CD14-positive monocyte (primary cell): ENCODE data around the gene FRMPD1. TPM values are rescaled to one million over a fixed set of nuclear protein-coding genes. Genes with fewer than 3 reads are reported as not detected.

ENCODE experiments used
- DNase-seq, 3 donors: peaks; one replicate each; pipeline ENCODE4 v3.0.0-alpha.2; 2011 to 2022
- H2AFZ ChIP-seq: 2 replicates; pipeline ENCODE4 v1.6.0; 2012; ENCODE audit warnings: mild to moderate bottlenecking, low read depth, low read length, inconsistent platforms; ENCODE audit not compliant: insufficient read depth, poor library complexity, severe bottlenecking
- H3K27ac ChIP-seq, 2 donors: 1 replicate in 1 of 2; 2 replicates in 1 of 2; pipeline ENCODE4 v1.5.1; 2012 to 2013; ENCODE audit warnings: low read length in 2 of 2, control low read depth in 1 of 2, inconsistent platforms in 1 of 2, low read depth in 1 of 2, mild to moderate bottlenecking in 1 of 2
- H3K27me3 ChIP-seq, 2 donors: one replicate each; pipeline versions ENCODE4 v1.6.0 to v1.6.1; 2011 to 2013; ENCODE audit warnings: low read length in 2 of 2; ENCODE audit not compliant: control insufficient read depth in 2 of 2, insufficient read depth in 2 of 2
- H3K36me3 ChIP-seq, 2 donors: replicated peaks in 1 of 2; 1 replicate in 1 of 2; 2 replicates in 1 of 2; pipeline versions ENCODE4 v1.5.1 to v1.6.1; 2012 to 2013; ENCODE audit warnings: low read length in 2 of 2, control low read depth in 1 of 2, inconsistent platforms in 1 of 2, mild to moderate bottlenecking in 1 of 2; ENCODE audit not compliant: insufficient read depth in 2 of 2, control insufficient read depth in 1 of 2
- H3K4me1 ChIP-seq, 2 donors: 1 replicate in 1 of 2; 2 replicates in 1 of 2; pipeline versions ENCODE4 v1.5.1 to v1.6.1; 2012 to 2013; ENCODE audit warnings: low read length in 2 of 2, control low read depth in 1 of 2, inconsistent platforms in 1 of 2, mild to moderate bottlenecking in 1 of 2, moderate library complexity in 1 of 2; ENCODE audit not compliant: insufficient read depth in 2 of 2, control insufficient read depth in 1 of 2
- H3K4me2 ChIP-seq: replicated peaks from 2 replicates; pipeline ENCODE3; 2012; ENCODE audit warnings: low read length, moderate library complexity, mild to moderate bottlenecking; ENCODE audit not compliant: poor library complexity, severe bottlenecking; ENCODE audit errors: extremely low read depth
- H3K4me3 ChIP-seq, 3 experiments: fragments of 200-600 bp in 1 of 3; sonication (generic) in 1 of 3; replicated peaks in 1 of 3; 1 replicate in 2 of 3; 2 replicates in 1 of 3; pipeline ENCODE4 v1.5.1; 2011 to 2013; ENCODE audit warnings: low read length in 3 of 3, mild to moderate bottlenecking in 3 of 3, control low read depth in 2 of 3, low read depth in 2 of 3, inconsistent platforms in 1 of 3, moderate library complexity in 1 of 3
- H3K79me2 ChIP-seq: 2 replicates; pipeline ENCODE4 v1.6.0; 2012; ENCODE audit warnings: mild to moderate bottlenecking, control low read depth, inconsistent platforms, low read length, moderate library complexity; ENCODE audit not compliant: insufficient read depth
- H3K9ac ChIP-seq: 2 replicates; pipeline ENCODE4 v1.6.0; 2017; ENCODE audit warnings: low read length, mild to moderate bottlenecking; ENCODE audit not compliant: insufficient read depth, poor library complexity, severe bottlenecking
- H3K9me3 ChIP-seq, 2 donors: replicated peaks in 1 of 2; 1 replicate in 1 of 2; 2 replicates in 1 of 2; pipeline versions ENCODE4 v1.5.1 to v1.6.1; 2012 to 2013; ENCODE audit warnings: low read length in 2 of 2, control low read depth in 1 of 2; ENCODE audit not compliant: control insufficient read depth in 1 of 2, insufficient read depth in 1 of 2
- H4K20me1 ChIP-seq: 2 replicates; pipeline ENCODE4 v1.6.0; 2012; ENCODE audit warnings: mild to moderate bottlenecking, low read length, control low read depth, moderate library complexity; ENCODE audit not compliant: insufficient read depth
- H3K27ac Mint-ChIP-seq, 7 donors: one replicate each; pipeline ENCODE4 v1.8.0; 2020; ENCODE audit warnings: mild to moderate bottlenecking in 7 of 7, mixed read lengths in 7 of 7, moderate library complexity in 6 of 7, inconsistent platforms in 2 of 7
- H3K27me3 Mint-ChIP-seq, 3 donors: one replicate each; pipeline ENCODE4 v1.8.0; 2021 to 2022; ENCODE audit warnings: low read depth in 3 of 3, mild to moderate bottlenecking in 3 of 3, mixed read lengths in 3 of 3, moderate library complexity in 3 of 3, inconsistent platforms in 1 of 3
- H3K36me3 Mint-ChIP-seq, 2 donors: one replicate each; pipeline ENCODE4 v1.8.0; 2020; ENCODE audit warnings: mixed read lengths in 2 of 2, inconsistent platforms in 1 of 2, mild to moderate bottlenecking in 1 of 2
- H3K4me1 Mint-ChIP-seq: one replicate; pipeline ENCODE4 v1.8.0; 2020; ENCODE audit warnings: mild to moderate bottlenecking, mixed read lengths
- H3K4me3 Mint-ChIP-seq, 2 donors: one replicate each; pipeline ENCODE4 v1.8.0; 2020; ENCODE audit warnings: mild to moderate bottlenecking in 2 of 2, mixed read lengths in 2 of 2, moderate library complexity in 1 of 2
- H3K9me3 Mint-ChIP-seq, 7 donors: one replicate each; pipeline ENCODE4 v1.8.0; 2020 to 2022; ENCODE audit warnings: mixed read lengths in 7 of 7, mild to moderate bottlenecking in 6 of 7, moderate library complexity in 6 of 7, inconsistent platforms in 2 of 7
- WGBS: methylation state at CpG from one replicate; pipeline ENCODE4 v1.1.5; 2013; ENCODE audit warnings: missing lambda C conversion rate; ENCODE audit not compliant: insufficient coverage; 5-methylcytosine and 5-hydroxymethylcytosine counted together
- intact Hi-C, 2 donors: fragments of 100-400 bp; cut with micrococcal nuclease; formaldehyde crosslinking; loops; one replicate each; pipeline versions ENCODE4 v1.15.0 to v1.15.1; 2023
- polyA plus RNA-seq, 3 donors: library from polyadenylated mRNA; depleted of rRNA in 1 of 3; unstranded in 2 of 3; stranded (reverse) in 1 of 3; fragments of 300-500 nt in 2 of 3; fragments of >200 nt in 1 of 3; fragmentation: Illumina TruSeq in 2 of 3; gene quantifications; 1 replicate in 2 of 3; 2 replicates in 1 of 3; pipeline ENCODE4 v1.2.3, GENCODE V29; 2012 to 2021
- TF ChIP-seq, protein P1 (sequence below): fragments of 200-600 bp; IDR thresholded peaks from one replicate; pipeline ENCODE4 v1.8.0; 2022; ENCODE audit warnings: antibody characterized with exemption, mild to moderate bottlenecking

The FRMPD1 gene
- polyA plus RNA-seq, 3 donors: 0.03 TPM; not detected in 2

DNA sequence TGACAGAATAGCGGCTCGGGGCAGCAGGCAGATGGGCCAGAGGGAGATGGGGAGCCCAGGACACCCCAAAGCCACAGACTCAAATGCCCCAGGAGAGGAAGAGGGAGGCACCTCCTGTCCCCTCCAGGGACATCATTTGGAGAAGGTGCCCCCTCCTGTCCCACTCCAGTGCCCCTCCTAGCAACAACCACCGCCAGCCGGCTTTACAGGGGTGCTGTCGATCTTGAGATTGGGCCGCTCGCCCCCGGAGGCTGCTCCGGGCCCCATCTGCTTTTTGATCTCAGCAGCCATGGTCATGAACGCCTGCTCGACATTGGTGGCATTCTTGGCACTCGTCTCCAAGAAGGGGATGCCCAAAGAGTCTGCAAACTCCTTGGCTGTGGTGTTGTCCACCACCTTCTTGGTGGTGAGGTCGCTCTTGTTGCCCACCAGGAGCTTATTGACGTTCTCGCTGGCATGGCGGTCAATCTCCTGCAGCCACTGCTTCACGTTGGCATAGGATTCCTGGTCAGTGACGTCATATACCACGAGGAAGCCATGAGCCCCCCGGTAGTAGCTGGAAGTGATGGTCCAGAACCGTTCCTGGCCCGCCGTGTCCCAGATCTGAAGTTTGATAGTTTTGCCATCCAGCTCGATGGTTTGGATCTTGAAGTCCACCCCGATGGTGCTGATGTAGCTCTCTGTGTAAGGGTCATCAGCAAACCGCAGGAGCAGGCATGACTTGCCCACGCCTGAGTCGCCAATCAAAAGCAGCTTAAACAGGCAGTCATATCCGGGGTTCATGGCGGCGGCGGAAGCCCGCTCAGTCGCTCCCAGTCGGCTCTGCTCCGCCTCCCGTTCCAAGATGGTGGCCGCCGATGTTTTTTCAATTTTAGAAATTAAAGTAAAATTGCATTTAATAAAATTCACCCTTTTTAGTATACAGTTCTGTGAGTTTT, 14.0 kb upstream of the FRMPD1 start:
- intact Hi-C loops: no loop called here

DNA sequence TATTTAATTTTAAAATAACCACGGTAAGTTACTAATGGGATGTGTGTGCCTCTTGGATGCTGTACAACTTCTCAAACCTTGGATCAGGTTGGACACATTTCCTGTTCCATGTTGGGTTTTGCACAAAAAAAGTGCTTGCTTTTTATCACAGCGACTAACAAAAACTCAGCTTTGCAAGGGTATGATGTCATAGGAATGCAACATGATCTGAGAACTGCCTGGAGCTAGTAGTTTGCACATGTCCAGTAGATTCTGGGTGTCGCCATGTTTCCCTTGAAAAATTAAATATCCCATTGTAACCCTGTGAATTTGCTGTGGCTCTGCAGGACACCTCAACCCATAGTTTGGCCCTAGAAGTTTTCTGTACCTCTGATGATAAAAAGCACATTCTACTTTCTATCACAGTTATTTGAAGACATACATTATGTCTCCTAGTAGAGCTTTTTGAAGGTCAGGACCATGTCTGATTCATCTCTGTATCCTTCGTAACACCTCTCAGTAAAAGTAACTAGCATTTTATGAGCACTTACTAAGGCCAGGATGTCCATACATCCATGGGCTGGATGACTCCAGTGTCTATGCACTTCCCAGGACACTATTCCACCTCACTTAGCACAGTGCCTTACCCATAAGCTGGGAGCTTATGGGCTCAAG, 11.5 kb upstream of the FRMPD1 start:
- Histone ChIP-seq H3K27me3 (peaks cover 0 to 3% of the 10 kb centered on the region in 2 donors), H3K9ac (no peak overlapping the region), H3K4me2 (no peak overlapping the region), H3K79me2 (no peaks in the 10 kb centered on the region), H3K4me3 (no peak overlapping the region), H2AFZ (no peak overlapping the region), H3K36me3 (no peaks in the 10 kb centered on the region), H4K20me1 (no peaks in the 10 kb centered on the region), H3K9me3 (no peaks in the 10 kb centered on the region), H3K27ac (no peak overlapping the region), H3K4me1 (no peaks in the 10 kb centered on the region)
- no peak for DNase-seq
- TF ChIP-seq, protein P1, sequence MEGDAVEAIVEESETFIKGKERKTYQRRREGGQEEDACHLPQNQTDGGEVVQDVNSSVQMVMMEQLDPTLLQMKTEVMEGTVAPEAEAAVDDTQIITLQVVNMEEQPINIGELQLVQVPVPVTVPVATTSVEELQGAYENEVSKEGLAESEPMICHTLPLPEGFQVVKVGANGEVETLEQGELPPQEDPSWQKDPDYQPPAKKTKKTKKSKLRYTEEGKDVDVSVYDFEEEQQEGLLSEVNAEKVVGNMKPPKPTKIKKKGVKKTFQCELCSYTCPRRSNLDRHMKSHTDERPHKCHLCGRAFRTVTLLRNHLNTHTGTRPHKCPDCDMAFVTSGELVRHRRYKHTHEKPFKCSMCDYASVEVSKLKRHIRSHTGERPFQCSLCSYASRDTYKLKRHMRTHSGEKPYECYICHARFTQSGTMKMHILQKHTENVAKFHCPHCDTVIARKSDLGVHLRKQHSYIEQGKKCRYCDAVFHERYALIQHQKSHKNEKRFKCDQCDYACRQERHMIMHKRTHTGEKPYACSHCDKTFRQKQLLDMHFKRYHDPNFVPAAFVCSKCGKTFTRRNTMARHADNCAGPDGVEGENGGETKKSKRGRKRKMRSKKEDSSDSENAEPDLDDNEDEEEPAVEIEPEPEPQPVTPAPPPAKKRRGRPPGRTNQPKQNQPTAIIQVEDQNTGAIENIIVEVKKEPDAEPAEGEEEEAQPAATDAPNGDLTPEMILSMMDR: no peak
- H3K4me1 Mint-ChIP-seq: no peaks in the 10 kb centered on the region
- WGBS: 88% methylated on average over 3 of the region's 4 CpGs
- intact Hi-C loops: no loop called here
- peaks cover 4 to 11% (median 5%) of the 10 kb centered on the region in 3 donors for H3K27me3 Mint-ChIP-seq
- peaks cover 0 to 5% (median 0%) of the 10 kb centered on the region in 7 donors for H3K9me3 Mint-ChIP-seq
- no peaks in the 10 kb centered on the region for H3K36me3 Mint-ChIP-seq
- no peak overlapping the region for H3K27ac Mint-ChIP-seq
- no peak overlapping the region for H3K4me3 Mint-ChIP-seq

More for the DNA sequence above, 14.0 kb upstream of the FRMPD1 start:
- no peak overlapping the region for H3K9ac ChIP-seq
- H3K4me3 ChIP-seq: no peak overlapping the region
- no peak overlapping the region for H3K4me2 ChIP-seq
- 95% methylated on average over 28 of the region's 39 CpGs for WGBS
- TF ChIP-seq, protein P1: no peak
- H4K20me1 ChIP-seq: no peaks in the 10 kb centered on the region
- H3K27ac ChIP-seq: no peak overlapping the region
- no peaks in the 10 kb centered on the region for H3K79me2 ChIP-seq
- Mint-ChIP-seq H3K36me3 (no peaks in the 10 kb centered on the region), H3K4me1 (no peaks in the 10 kb centered on the region), H3K9me3 (peaks cover 0 to 5% (median 0%) of the 10 kb centered on the region in 7 donors), H3K4me3 (no peak overlapping the region), H3K27ac (no peak overlapping the region), H3K27me3 (peaks cover 2 to 7% (median 3%) of the 10 kb centered on the region in 3 donors)
- no peaks in the 10 kb centered on the region for H3K4me1 ChIP-seq
- H3K9me3 ChIP-seq: no peaks in the 10 kb centered on the region
- no peak overlapping the region for H2AFZ ChIP-seq
- H3K27me3 ChIP-seq: no peaks in the 10 kb centered on the region
- H3K36me3 ChIP-seq: no peaks in the 10 kb centered on the region
- no peak for DNase-seq
